PC-9 (cell line): ENCODE results near the gene CMIP.

Experiments
- EZH2 ChIP-seq: fragments of 200-600 bp; sonication (generic); IDR thresholded peaks from 2 replicates; pipeline ENCODE4 v1.8.0; 2017; ENCODE audit warnings: antibody characterized with exemption, low read depth
- TF ChIP-seq, protein P1 (sequence below): fragments of 200-600 bp; sonication (generic); conservative IDR thresholded peaks from 2 replicates; pipeline ENCODE4 v1.6.1; 2017; ENCODE audit warnings: mixed run types, antibody characterized with exemption, mild to moderate bottlenecking, moderate library complexity

- TF ChIP-seq, protein P1, sequence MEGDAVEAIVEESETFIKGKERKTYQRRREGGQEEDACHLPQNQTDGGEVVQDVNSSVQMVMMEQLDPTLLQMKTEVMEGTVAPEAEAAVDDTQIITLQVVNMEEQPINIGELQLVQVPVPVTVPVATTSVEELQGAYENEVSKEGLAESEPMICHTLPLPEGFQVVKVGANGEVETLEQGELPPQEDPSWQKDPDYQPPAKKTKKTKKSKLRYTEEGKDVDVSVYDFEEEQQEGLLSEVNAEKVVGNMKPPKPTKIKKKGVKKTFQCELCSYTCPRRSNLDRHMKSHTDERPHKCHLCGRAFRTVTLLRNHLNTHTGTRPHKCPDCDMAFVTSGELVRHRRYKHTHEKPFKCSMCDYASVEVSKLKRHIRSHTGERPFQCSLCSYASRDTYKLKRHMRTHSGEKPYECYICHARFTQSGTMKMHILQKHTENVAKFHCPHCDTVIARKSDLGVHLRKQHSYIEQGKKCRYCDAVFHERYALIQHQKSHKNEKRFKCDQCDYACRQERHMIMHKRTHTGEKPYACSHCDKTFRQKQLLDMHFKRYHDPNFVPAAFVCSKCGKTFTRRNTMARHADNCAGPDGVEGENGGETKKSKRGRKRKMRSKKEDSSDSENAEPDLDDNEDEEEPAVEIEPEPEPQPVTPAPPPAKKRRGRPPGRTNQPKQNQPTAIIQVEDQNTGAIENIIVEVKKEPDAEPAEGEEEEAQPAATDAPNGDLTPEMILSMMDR = no peak
- TF ChIP-seq EZH2 = no peak
Observed at GRCh38 chr16:81700780-81701165, 256.2 kb downstream of the CMIP start.
